ENCODE data around the gene WNK2.

DNA sequence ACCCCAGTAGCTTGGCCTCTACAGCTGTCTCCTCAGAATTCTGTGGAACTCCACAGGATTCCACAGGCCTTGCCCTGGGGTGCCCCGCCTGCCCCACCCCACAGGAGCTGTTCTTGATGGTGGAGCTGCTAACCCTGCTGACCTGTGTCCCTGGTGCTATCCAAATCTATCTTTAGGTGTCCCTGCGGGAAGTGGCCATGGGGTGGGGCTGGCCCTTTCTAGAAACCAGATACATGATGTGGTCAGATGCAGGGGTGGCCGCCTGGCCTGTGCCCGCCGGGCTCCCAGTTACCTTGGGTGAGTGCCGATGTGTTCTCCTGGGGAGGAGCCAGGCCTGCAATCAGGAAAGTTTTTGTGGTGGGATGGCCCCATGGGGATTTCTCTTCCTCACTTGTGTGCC lies 34.2 kb downstream of the WNK2 start:
- TF ChIP-seq, protein P1, sequence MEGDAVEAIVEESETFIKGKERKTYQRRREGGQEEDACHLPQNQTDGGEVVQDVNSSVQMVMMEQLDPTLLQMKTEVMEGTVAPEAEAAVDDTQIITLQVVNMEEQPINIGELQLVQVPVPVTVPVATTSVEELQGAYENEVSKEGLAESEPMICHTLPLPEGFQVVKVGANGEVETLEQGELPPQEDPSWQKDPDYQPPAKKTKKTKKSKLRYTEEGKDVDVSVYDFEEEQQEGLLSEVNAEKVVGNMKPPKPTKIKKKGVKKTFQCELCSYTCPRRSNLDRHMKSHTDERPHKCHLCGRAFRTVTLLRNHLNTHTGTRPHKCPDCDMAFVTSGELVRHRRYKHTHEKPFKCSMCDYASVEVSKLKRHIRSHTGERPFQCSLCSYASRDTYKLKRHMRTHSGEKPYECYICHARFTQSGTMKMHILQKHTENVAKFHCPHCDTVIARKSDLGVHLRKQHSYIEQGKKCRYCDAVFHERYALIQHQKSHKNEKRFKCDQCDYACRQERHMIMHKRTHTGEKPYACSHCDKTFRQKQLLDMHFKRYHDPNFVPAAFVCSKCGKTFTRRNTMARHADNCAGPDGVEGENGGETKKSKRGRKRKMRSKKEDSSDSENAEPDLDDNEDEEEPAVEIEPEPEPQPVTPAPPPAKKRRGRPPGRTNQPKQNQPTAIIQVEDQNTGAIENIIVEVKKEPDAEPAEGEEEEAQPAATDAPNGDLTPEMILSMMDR (IDR thresholded peaks at IDR 0.05): no peak
- no peak for TF ChIP-seq EZH2 (IDR thresholded peaks at IDR 0.05)

Data from neural progenitor cell (in vitro differentiated cells).